ENCODE results near the gene PLEKHA6.

Gene PLEKHA6

DNA sequence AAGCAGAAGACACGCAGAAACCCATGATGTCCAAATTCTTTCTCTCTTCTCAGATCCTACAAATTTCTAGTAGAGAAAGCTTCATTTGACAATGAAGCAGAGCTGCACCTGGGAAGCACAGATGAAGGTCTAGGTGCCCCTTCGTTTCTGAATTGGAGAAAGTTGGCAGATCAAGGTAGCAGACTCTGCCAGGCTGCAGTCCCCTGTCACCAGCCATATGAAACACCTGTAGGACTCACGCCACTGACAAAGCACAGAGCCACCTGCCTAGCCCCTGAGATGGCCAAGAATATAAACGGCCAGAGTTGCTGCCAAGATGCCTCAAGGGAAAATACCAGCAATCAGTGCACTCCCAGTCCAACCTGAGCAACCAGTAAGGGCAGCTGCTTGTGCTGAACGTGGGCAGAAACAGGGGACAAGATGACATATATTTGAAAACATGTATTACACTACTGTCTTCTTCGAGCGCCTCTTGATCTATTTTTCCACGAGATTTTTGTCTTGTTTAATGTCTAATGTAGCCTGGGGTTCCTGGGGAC is 20.6 kb upstream of the PLEKHA6 start:
- no peak for DNase-seq

DNA sequence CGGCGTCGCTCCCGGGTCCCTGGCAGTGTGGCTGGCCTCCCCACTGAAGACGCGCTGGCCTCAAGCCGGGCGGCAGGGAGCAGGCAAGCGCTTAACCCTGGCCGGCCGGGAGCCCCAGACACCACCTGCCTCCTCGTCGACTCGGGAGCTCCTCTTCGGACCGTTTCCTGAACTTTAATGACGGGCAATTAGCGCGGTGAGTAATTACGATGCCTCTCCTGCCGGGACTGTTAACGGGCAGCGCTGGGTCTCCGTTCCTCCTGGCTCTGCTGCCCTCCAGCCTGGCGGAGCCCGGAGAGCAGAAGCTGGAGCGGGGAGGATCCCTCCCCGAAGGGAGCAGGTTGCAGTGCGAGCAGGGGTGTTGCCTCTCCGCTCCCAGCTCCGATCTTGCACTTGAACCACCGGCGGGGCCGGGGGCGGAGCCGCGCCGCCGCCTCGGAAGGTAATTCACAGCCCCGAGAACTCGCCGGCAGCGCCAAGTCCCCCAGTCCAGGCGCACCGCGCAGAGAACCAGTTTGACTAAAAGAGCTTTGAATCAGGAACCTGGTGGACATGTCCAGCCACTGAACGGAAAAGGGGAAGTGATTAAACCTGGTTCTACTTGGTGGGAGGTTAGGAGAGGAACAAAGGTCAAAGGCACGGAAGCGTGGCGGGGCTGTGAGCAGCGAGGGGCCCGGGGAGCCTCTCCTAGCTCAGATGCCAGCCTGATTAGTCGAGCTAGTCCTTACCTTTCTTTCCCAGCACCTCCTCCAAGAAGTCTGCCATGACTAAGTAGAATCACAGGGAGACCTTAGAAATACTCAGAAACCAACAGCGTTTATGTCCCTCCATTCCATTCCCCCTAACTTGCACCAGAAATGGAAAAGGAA is 18.3 kb upstream of the PLEKHA6 start:
- DNase-seq, result peak in 19 of 51 donors; percentile 14 to 64 (median 39)

DNA sequence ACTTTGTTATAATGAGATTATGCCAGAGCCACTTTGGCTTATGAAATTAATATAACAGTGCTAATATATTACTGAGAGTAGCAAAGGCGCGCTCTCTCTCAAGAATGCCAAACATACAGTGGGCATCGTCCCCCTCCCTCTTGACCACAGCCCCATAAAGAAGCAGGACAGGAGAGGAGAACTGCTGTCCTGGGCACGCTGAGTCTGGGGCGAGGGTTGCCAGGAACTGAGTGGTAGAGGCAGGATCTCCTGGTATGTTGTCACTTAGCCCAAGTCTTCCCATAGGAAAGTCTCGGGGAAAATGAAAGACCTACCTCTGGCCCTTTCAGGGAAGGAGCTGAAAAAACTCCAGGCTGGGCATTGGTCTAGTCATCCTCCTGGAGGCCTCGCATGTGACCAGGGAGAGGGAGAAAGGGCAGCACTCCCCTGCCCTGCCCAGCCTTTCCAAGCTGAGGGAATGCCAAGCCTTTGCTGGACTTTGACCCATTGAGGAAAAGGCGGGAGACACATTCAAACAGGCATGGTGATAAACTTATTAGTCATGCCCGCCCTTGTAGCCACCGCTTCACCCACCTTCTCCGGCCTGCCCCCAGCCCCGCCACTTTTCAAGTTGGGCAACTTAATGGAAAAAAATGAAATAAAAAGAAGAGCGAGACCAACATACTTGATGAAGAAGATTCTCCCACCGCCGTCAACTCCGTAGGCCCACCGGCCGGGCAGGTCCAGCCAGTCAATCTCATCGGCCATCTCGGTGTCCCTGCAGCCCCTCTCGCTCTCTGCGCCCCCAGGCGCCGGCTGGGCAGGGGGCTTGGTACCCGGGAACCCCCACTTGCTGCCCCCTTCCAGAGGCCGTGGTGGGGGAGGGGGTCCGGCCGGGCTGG is 17.4 kb upstream of the PLEKHA6 start:
- DNase-seq, result peak in 9 of 51 donors; percentile 11 to 55 (median 25)

DNA sequence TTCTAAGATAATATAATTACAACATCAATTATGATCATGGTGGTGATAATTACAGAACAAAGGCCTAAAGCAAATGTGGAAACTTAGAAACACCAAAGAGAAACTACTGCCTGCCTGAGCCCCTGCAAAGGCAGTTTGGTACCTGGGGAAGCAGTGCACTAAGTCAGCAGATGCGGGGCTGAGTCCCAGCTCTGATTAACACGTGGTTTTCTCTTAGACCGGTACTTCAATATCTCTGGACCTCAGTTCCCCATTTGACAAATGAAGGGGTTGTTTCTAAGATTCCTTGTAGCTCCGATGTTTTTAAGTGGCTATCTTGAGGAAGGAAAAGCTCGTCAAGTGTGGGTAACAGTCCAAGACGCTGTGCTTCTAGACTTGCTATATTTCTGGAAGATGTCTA is 16.7 kb upstream of the PLEKHA6 start:
- no peak for DNase-seq

DNA sequence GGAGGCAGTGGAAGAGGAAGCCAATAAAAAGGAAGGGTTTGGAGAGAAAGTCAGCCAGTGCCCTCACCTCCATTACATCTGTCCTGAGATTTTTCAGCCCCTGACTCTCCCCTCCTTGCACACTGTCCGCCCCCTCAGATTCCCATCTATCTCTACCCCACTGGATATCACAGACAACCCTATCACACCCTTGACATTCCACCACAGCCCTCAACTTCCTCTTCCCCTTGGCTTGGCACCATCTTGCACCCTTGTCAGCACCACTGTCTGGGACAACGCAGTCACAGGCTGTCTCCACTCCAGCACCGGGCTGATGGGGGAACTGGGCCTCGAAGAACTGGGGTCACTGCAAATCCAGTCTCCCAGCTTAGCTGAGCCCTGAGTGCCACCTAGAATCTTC is 14.2 kb upstream of the PLEKHA6 start:
- no peak for DNase-seq

DNA sequence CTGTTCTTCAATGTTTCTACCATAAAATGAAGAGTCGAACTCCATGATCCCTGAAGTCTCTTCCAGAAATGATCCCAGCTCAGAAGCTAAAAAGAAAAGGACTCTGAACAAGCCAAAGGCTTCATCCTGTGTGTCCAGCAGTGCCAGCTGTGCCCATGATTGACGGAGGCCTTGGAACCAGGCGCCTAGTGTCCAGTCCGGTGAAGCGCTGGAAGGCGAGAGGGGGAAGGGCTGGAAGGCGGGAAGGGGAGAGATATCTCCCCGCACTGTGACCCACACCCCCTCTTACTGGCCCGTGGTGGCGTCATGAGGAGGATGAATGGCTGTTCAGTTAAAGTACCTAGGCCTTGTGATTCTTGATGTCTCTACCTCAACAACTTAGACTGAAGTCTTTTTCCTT is 10.4 kb upstream of the PLEKHA6 start:
- peak in 24 of 51 donors; percentile 17 to 78 (median 46) for DNase-seq

DNA sequence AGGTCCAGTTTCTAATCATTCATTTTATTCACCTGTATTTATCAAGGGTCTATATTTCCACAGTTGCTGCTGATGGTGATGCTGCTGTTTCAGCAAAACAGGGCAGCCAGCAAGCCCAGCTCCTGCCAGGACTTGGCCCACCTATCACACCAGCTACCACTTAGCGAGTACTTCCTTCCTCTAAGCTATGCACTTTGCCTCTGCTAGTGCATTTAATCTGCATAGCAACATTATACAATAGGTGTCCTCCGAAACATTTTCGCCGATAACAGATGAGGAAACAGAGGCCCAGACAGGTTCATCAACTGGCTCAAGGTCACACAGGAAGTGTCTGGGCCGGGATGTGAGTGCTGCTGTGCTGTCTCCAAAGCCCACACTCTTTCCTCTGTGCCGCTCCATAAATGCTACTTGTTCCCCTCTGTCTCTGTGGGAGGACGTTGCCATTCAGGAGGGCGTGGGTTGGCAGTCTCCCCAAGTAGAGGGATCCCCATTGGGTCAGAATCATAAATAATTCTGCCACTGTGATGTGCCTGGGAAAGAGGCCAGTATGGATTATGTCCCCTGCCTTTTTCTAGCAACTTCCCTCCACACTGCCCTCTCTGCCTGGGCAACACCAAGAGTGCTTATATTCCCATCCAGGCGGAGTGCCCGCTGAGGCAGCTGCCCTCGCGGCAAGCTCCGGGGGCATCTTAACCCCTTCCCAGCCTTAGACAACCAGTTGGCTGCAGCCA is 9.4 kb upstream of the PLEKHA6 start:
- DNase-seq, result peak in 33 of 51 donors; percentile 28 to 86 (median 62)

DNA sequence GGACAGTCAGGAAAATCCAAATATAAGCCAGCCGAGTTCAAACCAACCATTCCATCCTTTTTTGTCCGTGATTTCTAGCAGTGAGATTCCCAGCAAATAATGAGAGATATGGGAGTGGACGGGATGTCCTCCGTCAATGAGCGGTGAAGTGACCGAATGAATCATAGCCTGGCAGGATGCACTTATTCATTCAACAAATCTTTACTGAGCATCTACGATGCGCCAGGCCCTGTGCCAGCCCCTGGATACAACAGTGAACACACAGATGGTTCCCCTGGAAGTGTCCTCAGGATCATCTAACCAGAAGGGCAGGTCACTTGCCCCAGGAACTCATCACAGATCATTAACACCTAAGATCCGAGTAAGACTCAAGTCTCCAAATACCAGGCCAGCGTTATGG is 8.2 kb upstream of the PLEKHA6 start:
- no peak for DNase-seq

DNA sequence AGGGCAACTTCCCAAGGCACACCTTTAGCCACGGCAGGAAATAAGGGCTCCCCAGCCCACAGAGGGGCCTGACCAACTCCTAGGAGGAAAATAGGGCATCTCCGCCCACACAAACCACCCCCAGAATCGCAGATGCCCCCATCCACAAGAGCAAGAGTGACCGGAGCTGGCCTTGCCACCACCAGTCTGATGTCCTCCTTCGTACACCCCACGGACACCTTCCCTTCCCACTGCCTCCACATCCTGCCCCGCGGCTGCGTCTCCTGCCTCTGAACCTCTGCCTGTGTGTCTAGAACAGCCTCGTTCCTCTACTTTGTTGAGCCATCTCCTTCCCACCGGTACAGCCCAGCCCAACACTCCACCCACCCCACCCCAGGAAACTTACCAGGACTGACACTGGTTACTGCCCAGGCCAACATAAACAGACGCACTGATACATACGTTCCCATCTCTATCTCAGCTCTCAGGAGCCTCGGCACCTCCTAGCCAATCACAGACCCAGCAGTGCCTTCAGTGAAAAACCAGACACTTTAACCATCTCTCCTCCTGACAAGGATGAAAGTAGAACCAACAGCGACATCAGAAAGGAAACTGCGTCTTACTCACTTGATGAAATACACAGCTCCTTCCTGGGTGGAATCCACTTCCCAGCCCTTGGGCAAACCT is 7.6 kb upstream of the PLEKHA6 start:
- DNase-seq, result no peak

DNA sequence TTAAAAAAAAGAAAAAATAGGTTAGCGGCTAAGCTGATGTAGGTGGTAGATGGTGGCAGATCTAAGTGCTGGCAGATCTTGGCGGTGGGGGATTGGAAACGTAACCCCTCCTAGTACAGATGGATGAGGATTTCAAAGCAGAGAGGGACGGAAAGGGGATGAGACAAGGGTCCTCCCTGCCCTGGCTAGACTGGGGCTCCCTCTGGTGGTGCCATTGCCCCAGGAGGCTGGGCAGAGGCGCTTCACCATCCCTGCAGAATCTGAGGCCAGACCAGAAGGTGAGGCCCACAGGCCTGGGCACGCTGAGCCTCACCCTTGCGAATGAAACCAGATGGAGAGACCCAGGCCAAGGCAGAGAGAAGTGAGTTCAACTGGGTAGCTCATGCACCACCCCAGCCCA is 7.0 kb upstream of the PLEKHA6 start:
- DNase-seq, result peak in 1 of 51 donors; percentile 8

DNA sequence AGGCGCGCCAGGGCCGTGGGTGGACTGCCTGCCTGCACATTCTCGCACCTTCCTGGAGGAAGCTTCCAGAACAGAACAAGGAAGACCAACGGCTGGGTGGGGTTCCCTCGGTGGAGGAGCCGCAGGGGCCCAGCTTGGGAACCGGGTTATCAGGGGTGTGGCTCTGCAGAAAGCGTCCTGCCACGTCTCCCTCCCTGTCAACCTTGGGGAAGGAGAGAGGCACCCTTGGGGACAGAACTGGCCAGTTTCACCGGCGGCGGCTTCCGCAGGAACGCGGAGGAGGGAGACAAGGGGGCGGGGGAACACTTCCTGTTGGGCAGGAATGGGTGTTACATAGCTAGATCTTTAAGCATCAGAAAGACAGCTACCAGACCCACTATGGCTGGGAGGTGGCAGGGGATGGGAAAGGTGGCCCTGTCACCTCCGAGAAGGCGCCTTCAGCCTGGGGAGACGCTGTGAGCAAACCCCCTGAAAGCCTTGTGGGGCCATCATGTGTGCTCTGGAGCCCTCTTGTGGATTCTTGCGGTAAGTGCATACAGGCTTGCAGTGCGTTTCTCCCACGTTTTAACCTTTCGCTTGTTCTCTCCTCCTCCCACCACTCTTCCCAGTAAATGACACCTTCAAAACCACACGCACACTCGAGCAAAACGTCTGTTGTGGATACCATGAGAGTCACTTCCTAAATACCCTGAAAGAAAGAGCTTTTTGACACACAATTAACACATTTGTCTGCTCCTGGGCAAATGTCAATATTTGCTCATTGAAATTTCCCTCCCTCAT is 3.8 kb upstream of the PLEKHA6 start:
- DNase-seq, result peak in 41 of 51 donors; percentile 25 to 91 (median 53)

DNA sequence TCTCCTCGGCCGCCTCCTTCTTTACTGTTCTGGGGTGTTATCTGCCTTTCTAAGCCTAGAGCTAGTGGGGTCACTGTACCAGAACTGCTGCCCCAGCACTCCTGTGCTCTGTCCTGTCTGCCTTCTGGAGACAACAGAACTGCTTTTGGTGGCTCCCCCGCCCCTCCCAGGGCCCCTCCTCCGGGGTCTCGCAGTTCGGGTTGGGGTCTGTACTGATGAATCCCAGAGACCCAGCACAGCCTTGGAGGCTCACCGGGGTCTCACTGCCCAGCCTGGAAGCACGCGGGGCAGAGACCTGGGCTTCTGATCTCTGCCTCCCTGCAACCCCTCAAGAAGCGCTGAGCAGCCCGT is 3.2 kb upstream of the PLEKHA6 start:
- no peak for DNase-seq

DNA sequence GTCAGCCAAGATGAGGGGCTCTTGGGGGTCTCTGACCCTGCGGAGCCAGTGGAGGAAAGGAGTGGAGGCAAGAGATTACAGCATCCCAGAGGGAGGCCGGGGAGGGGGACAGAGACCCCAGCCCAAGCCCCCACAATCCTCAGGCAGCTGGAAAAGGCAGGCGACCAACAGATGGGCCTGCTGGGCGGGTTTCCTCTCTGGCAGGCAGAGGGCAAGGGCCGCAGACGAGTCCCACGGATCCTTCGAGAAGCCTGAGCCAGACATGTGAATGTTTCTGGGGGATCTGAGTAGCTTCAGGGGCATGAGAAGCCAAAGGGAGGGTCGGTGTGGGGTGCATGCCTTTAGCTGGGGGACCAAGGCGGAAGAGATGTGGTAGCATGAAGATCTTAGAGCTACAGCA is 2.1 kb upstream of the PLEKHA6 start:
- no peak for DNase-seq

DNA sequence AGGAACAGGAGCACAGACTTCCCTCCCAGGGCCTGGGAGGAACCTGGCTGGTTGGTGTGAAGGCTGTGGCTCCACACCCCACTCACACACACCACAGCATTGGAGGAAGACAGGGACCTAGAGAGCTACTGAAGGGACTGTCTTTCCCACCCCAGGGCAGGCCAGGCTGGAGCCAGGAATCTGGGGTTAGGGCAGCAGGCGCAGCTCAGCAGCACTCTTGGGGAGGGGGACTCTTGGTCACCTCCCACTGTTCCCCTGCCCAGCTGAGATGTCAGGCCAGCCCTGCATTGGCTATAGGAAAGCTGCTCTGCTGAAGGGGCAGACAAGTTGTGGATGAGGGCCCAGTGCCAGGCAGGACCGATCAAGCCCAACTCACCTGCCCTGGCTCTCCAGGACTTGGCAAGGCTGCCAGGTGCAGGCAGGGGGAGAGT is 1.6 kb upstream of the PLEKHA6 start:
- no peak for DNase-seq

DNA sequence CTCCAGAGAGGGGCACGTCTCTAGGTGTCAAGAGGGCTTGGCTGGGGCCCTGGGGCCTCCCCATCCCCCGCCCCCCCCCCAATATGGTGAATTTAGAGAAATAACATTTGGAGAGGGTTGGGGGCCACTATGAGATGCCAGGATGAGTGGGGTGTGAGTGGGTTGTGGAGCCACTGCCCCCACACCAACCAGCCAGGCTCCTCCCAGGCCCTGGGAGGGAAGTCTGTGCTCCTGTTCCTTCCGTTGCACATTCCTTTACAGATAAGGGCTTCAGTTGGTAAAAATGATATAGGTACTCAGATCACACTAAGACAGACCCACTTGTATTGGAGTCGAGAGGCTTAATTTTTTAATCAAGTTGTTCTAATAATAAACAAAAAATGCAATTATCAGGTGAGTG is 585 bp upstream of the PLEKHA6 start:
- DNase-seq, result no peak

DNA sequence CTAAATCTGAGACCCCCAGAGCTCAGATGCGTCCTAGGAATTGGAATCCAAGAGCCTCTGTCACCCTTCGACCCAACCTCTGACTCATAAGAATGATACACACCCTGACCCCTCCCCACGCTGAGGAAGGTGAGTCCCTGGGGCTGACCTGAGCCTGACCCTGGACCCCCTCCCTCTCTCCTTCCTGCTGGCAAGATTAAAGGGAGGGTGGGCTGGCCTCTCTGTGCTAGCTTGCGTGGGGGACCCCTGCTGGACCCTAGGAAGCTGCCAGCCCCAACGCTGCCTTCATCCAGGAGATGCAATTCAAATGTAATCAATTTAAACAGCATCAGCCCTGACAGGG is 627 bp downstream of the PLEKHA6 start:
- DNase-seq, result no peak

DNA sequence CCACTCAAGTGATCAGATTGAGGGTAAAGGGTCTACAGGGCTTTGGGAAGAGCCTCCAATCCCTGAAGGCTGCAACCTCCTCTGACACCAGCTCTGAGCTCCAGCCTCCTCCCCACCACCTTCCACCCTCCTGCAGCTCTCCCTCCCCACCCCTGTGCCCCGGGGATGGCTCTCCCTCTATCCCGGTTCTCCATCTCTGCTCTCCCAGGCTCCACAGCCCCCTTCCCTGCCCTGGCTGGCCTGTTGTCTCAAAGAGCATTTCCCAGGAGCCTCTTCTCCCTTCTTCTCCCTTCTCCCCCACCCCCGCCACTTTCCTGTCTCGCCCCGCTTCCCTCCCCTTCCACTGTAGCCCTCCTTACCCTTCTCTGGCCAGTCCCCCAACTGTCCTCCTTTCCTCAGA is 1.1 kb downstream of the PLEKHA6 start:
- DNase-seq, result peak in 2 of 51 donors; percentile 18 to 55

DNA sequence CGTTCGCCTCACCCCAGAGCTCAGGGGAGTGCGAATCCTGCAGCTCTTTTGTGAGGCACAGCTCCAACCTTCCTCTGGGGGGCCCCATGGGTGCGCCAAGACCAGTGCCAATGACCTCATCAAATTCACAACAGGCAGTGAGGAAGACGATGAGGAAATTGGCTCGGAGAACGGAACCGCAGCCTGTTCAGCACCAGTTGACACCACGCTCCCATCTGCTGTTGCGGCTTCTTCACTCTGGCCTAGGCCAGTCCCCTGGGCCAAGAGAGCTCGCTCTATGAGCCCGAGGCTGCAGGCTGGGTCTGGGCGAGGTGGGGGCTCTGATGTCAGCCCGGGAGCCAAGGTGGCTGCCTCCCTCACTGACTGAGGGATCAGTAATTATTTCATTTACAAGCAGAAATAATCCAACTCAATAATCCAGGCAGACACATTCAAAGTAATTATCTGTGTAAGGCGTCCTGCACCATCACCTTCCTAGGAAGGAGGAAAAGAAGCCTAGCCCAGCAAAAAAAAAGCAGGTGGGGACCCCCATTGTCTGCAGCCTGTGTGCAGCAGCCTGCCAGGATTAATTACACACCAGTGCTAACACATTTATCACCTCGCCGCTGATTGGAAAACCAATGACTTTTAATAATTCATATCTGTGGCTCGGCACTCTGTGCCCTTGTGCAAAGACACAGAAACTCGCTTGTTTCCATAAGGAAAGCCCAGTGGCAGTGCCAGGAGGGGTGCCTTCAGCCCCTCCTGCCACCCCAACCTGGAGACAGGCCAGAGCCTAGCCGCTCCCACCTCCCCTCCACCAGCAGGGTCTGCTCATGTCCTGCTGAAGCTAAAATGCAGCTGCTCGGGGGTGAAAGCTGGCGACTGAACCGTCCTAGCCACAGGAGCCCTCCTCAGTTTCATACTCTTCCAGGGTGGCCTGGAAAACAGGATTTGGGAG is 1.9 kb downstream of the PLEKHA6 start:
- DNase-seq, result peak in 28 of 51 donors; percentile 21 to 74 (median 38)

DNA sequence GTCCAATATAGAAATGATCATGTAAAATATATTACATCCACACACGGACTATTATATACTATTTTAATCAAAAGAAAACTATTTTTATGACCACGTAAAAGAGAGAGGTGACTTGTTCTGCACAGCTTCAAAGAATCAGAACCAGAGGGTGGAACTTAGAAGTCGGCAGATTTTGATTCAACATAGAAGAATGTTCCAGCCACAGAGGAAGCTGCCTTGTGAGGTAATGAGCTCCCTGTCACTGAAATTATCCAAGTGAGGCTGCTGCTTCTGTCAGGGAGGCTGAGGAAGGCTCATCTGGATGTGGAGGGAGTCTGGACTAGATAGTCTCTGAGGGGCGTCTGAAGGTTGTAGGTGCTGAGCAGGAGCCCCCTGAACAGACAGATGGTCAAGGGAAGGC is 2.7 kb downstream of the PLEKHA6 start:
- no peak for DNase-seq

Measured in hypothalamus (tissue), 51 donors.